CD14-positive monocyte (primary cell): ENCODE data around the gene ARHGAP10. TPM values are rescaled to one million over a fixed set of nuclear protein-coding genes. Genes with fewer than 3 reads are reported as not detected.

Experiments used
- DNase-seq, 3 donors: peaks; one replicate each; pipeline ENCODE4 v3.0.0-alpha.2; 2011 to 2022
- H2AFZ ChIP-seq: 2 replicates; pipeline ENCODE4 v1.6.0; 2012; ENCODE audit warnings: mild to moderate bottlenecking, low read depth, low read length, inconsistent platforms; ENCODE audit not compliant: insufficient read depth, poor library complexity, severe bottlenecking
- H3K27ac ChIP-seq, 2 donors: 1 replicate in 1 of 2; 2 replicates in 1 of 2; pipeline ENCODE4 v1.5.1; 2012 to 2013; ENCODE audit warnings: low read length in 2 of 2, control low read depth in 1 of 2, inconsistent platforms in 1 of 2, low read depth in 1 of 2, mild to moderate bottlenecking in 1 of 2
- H3K27me3 ChIP-seq, 2 donors: one replicate each; pipeline versions ENCODE4 v1.6.0 to v1.6.1; 2011 to 2013; ENCODE audit warnings: low read length in 2 of 2; ENCODE audit not compliant: control insufficient read depth in 2 of 2, insufficient read depth in 2 of 2
- H3K36me3 ChIP-seq, 2 donors: replicated peaks in 1 of 2; 1 replicate in 1 of 2; 2 replicates in 1 of 2; pipeline versions ENCODE4 v1.5.1 to v1.6.1; 2012 to 2013; ENCODE audit warnings: low read length in 2 of 2, control low read depth in 1 of 2, inconsistent platforms in 1 of 2, mild to moderate bottlenecking in 1 of 2; ENCODE audit not compliant: insufficient read depth in 2 of 2, control insufficient read depth in 1 of 2
- H3K4me1 ChIP-seq, 2 donors: 1 replicate in 1 of 2; 2 replicates in 1 of 2; pipeline versions ENCODE4 v1.5.1 to v1.6.1; 2012 to 2013; ENCODE audit warnings: low read length in 2 of 2, control low read depth in 1 of 2, inconsistent platforms in 1 of 2, mild to moderate bottlenecking in 1 of 2, moderate library complexity in 1 of 2; ENCODE audit not compliant: insufficient read depth in 2 of 2, control insufficient read depth in 1 of 2
- H3K4me2 ChIP-seq: replicated peaks from 2 replicates; pipeline ENCODE3; 2012; ENCODE audit warnings: low read length, moderate library complexity, mild to moderate bottlenecking; ENCODE audit not compliant: poor library complexity, severe bottlenecking; ENCODE audit errors: extremely low read depth
- H3K4me3 ChIP-seq, 3 experiments: fragments of 200-600 bp in 1 of 3; sonication (generic) in 1 of 3; replicated peaks in 1 of 3; 1 replicate in 2 of 3; 2 replicates in 1 of 3; pipeline ENCODE4 v1.5.1; 2011 to 2013; ENCODE audit warnings: low read length in 3 of 3, mild to moderate bottlenecking in 3 of 3, control low read depth in 2 of 3, low read depth in 2 of 3, inconsistent platforms in 1 of 3, moderate library complexity in 1 of 3
- H3K79me2 ChIP-seq: 2 replicates; pipeline ENCODE4 v1.6.0; 2012; ENCODE audit warnings: mild to moderate bottlenecking, control low read depth, inconsistent platforms, low read length, moderate library complexity; ENCODE audit not compliant: insufficient read depth
- H3K9ac ChIP-seq: 2 replicates; pipeline ENCODE4 v1.6.0; 2017; ENCODE audit warnings: low read length, mild to moderate bottlenecking; ENCODE audit not compliant: insufficient read depth, poor library complexity, severe bottlenecking
- H3K9me3 ChIP-seq, 2 donors: replicated peaks in 1 of 2; 1 replicate in 1 of 2; 2 replicates in 1 of 2; pipeline versions ENCODE4 v1.5.1 to v1.6.1; 2012 to 2013; ENCODE audit warnings: low read length in 2 of 2, control low read depth in 1 of 2; ENCODE audit not compliant: control insufficient read depth in 1 of 2, insufficient read depth in 1 of 2
- H4K20me1 ChIP-seq: 2 replicates; pipeline ENCODE4 v1.6.0; 2012; ENCODE audit warnings: mild to moderate bottlenecking, low read length, control low read depth, moderate library complexity; ENCODE audit not compliant: insufficient read depth
- H3K27ac Mint-ChIP-seq, 7 donors: one replicate each; pipeline ENCODE4 v1.8.0; 2020; ENCODE audit warnings: mild to moderate bottlenecking in 7 of 7, mixed read lengths in 7 of 7, moderate library complexity in 6 of 7, inconsistent platforms in 2 of 7
- H3K27me3 Mint-ChIP-seq, 3 donors: one replicate each; pipeline ENCODE4 v1.8.0; 2021 to 2022; ENCODE audit warnings: low read depth in 3 of 3, mild to moderate bottlenecking in 3 of 3, mixed read lengths in 3 of 3, moderate library complexity in 3 of 3, inconsistent platforms in 1 of 3
- H3K36me3 Mint-ChIP-seq, 2 donors: one replicate each; pipeline ENCODE4 v1.8.0; 2020; ENCODE audit warnings: mixed read lengths in 2 of 2, inconsistent platforms in 1 of 2, mild to moderate bottlenecking in 1 of 2
- H3K4me1 Mint-ChIP-seq: one replicate; pipeline ENCODE4 v1.8.0; 2020; ENCODE audit warnings: mild to moderate bottlenecking, mixed read lengths
- H3K4me3 Mint-ChIP-seq, 2 donors: one replicate each; pipeline ENCODE4 v1.8.0; 2020; ENCODE audit warnings: mild to moderate bottlenecking in 2 of 2, mixed read lengths in 2 of 2, moderate library complexity in 1 of 2
- H3K9me3 Mint-ChIP-seq, 7 donors: one replicate each; pipeline ENCODE4 v1.8.0; 2020 to 2022; ENCODE audit warnings: mixed read lengths in 7 of 7, mild to moderate bottlenecking in 6 of 7, moderate library complexity in 6 of 7, inconsistent platforms in 2 of 7
- whole genome bisulfite sequencing: methylation state at CpG from one replicate; pipeline ENCODE4 v1.1.5; 2013; ENCODE audit warnings: missing lambda C conversion rate; ENCODE audit not compliant: insufficient coverage; 5-methylcytosine and 5-hydroxymethylcytosine counted together
- intact Hi-C, 2 donors: fragments of 100-400 bp; cut with micrococcal nuclease; formaldehyde crosslinking; loops; one replicate each; pipeline versions ENCODE4 v1.15.0 to v1.15.1; 2023
- polyA plus RNA-seq, 3 donors: library from polyadenylated mRNA; depleted of rRNA in 1 of 3; unstranded in 2 of 3; stranded (reverse) in 1 of 3; fragments of 300-500 nt in 2 of 3; fragments of >200 nt in 1 of 3; fragmentation: Illumina TruSeq in 2 of 3; gene quantifications; 1 replicate in 2 of 3; 2 replicates in 1 of 3; pipeline ENCODE4 v1.2.3, GENCODE V29; 2012 to 2021
- TF ChIP-seq, protein P1 (sequence below): fragments of 200-600 bp; IDR thresholded peaks from one replicate; pipeline ENCODE4 v1.8.0; 2022; ENCODE audit warnings: antibody characterized with exemption, mild to moderate bottlenecking

The ARHGAP10 gene
- polyA plus RNA-seq, 3 donors = 1.7 to 4.3 (median 3.0) TPM

GRCh38 chr4:148062301-148062950 is 330.5 kb downstream of the ARHGAP10 start:
- Mint-ChIP-seq H3K27me3 (peaks cover 0 to 3% (median 3%) of the 10 kb centered on the region in 3 donors), H3K4me1 (peaks cover 17% of the 10 kb centered on the region), H3K27ac (no peak overlapping the region), H3K4me3 (no peak overlapping the region), H3K9me3 (no peaks in the 10 kb centered on the region), H3K36me3 (peaks cover 7 to 19% of the 10 kb centered on the region in 2 donors)
- Histone ChIP-seq H3K27me3 (no peaks in the 10 kb centered on the region), H4K20me1 (no peaks in the 10 kb centered on the region), H3K9ac (no peak overlapping the region), H3K79me2 (no peaks in the 10 kb centered on the region), H3K27ac (no peak overlapping the region), H3K4me1 (peaks cover 0 to 5% of the 10 kb centered on the region in 2 donors), H3K4me2 (no peak overlapping the region), H3K36me3 (peaks cover 0 to 15% of the 10 kb centered on the region in 2 donors), H3K9me3 (no peaks in the 10 kb centered on the region), H2AFZ (no peak overlapping the region), H3K4me3 (no peak overlapping the region)
- intact Hi-C loops = loop anchor here in 1 of 2 donors (10.0 kb wide), 1 partner anchor 382 kb away; the partner anchor contains the start of gene NR3C2
- 88% methylated on average over 7 of the region's 10 CpGs for WGBS
- TF ChIP-seq, protein P1, sequence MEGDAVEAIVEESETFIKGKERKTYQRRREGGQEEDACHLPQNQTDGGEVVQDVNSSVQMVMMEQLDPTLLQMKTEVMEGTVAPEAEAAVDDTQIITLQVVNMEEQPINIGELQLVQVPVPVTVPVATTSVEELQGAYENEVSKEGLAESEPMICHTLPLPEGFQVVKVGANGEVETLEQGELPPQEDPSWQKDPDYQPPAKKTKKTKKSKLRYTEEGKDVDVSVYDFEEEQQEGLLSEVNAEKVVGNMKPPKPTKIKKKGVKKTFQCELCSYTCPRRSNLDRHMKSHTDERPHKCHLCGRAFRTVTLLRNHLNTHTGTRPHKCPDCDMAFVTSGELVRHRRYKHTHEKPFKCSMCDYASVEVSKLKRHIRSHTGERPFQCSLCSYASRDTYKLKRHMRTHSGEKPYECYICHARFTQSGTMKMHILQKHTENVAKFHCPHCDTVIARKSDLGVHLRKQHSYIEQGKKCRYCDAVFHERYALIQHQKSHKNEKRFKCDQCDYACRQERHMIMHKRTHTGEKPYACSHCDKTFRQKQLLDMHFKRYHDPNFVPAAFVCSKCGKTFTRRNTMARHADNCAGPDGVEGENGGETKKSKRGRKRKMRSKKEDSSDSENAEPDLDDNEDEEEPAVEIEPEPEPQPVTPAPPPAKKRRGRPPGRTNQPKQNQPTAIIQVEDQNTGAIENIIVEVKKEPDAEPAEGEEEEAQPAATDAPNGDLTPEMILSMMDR = no peak
- DNase-seq = no peak

- no peak overlapping the region for H3K27ac Mint-ChIP-seq
- intact Hi-C loops = loop anchor here in 1 of 2 donors (10.0 kb wide), 1 partner anchor 380 kb away; the partner anchor contains the start of gene NR3C2
- no peak overlapping the region for H3K4me3 Mint-ChIP-seq
- peaks cover 7 to 19% of the 10 kb centered on the region in 2 donors for H3K36me3 Mint-ChIP-seq
- H2AFZ ChIP-seq = no peak overlapping the region
- 91% methylated on average over 7 of the region's 9 CpGs for WGBS
- H3K4me1 Mint-ChIP-seq = peaks cover 9% of the 10 kb centered on the region
- H3K27me3 ChIP-seq = no peaks in the 10 kb centered on the region
- peaks cover 0 to 3% (median 3%) of the 10 kb centered on the region in 3 donors for H3K27me3 Mint-ChIP-seq
- DNase-seq = no peak
- no peak overlapping the region for H3K27ac ChIP-seq
- no peak overlapping the region for H3K4me3 ChIP-seq
- peaks cover 0 to 15% of the 10 kb centered on the region in 2 donors for H3K36me3 ChIP-seq
- no peaks in the 10 kb centered on the region for H4K20me1 ChIP-seq
- no peak overlapping the region for H3K4me2 ChIP-seq
- H3K9me3 Mint-ChIP-seq = no peaks in the 10 kb centered on the region
- no peak overlapping the region for H3K9ac ChIP-seq
- no peaks in the 10 kb centered on the region for H3K9me3 ChIP-seq
- TF ChIP-seq, protein P1 = no peak
- H3K79me2 ChIP-seq = no peaks in the 10 kb centered on the region
- H3K4me1 ChIP-seq = peaks cover 0 to 5% of the 10 kb centered on the region in 2 donors
Observed at GRCh38 chr4:148064451-148064850, 332.6 kb downstream of the ARHGAP10 start.
